GM12801 (cell line): ENCODE results near the gene HNRNPLL.

Experiments used
- TF ChIP-seq, protein P1 (sequence below): IDR thresholded peaks from one replicate; pipeline ENCODE4 v1.5.1; 2011; ENCODE audit warnings: control low read depth; ENCODE audit not compliant: insufficient read length; ENCODE audit errors: extremely low read depth

Gene HNRNPLL

DNA sequence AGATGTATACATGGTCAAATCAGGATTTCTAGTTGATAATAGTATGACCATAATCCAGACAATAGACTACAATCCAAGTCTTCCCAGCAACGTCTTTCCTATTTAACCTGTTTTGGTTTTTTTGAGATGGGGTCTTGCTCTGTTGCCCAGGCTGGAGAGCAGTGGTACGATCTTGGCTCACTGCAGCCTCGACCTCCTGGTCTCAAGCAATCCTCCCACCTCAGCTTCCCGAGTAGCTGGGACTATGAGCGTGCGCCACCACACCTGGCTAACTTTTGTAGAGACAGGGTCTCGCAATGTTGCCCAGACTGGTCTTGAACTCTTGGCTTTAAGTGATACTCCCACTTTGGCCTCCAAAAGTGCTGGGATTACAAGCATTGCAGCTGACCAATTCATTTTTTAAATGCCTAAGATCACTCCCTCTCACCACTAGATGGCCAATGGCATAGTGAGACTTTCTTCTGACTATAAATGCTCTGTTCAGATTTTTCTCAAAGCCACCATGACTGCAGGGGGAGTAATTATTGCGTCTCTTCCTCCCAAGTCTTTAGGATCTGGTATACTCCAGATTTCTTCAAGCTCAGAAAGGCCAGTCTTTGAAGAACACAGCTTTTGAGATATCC, 47.6 kb downstream of the HNRNPLL start:
- TF ChIP-seq, protein P1, sequence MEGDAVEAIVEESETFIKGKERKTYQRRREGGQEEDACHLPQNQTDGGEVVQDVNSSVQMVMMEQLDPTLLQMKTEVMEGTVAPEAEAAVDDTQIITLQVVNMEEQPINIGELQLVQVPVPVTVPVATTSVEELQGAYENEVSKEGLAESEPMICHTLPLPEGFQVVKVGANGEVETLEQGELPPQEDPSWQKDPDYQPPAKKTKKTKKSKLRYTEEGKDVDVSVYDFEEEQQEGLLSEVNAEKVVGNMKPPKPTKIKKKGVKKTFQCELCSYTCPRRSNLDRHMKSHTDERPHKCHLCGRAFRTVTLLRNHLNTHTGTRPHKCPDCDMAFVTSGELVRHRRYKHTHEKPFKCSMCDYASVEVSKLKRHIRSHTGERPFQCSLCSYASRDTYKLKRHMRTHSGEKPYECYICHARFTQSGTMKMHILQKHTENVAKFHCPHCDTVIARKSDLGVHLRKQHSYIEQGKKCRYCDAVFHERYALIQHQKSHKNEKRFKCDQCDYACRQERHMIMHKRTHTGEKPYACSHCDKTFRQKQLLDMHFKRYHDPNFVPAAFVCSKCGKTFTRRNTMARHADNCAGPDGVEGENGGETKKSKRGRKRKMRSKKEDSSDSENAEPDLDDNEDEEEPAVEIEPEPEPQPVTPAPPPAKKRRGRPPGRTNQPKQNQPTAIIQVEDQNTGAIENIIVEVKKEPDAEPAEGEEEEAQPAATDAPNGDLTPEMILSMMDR: no peak

DNA sequence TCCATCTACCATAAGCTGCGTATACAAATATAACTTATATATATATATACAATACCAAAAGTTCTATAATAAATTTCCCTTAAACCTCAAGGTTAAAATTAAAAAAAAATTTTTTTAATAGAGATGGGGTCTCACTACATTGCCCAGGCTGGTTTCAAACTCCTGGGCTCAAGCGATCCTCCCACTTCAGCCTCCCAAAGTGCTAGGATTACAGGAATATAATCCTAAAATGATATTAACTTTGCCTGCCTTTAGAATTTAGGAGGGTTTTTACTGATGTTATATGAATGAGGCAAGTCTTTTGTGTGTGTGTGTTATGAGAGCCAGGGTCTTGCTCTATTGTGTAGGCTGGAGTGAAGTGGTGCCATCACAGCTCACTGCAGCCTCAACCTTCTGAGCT, 49.2 kb downstream of the HNRNPLL start:
- TF ChIP-seq, protein P1: no peak

DNA sequence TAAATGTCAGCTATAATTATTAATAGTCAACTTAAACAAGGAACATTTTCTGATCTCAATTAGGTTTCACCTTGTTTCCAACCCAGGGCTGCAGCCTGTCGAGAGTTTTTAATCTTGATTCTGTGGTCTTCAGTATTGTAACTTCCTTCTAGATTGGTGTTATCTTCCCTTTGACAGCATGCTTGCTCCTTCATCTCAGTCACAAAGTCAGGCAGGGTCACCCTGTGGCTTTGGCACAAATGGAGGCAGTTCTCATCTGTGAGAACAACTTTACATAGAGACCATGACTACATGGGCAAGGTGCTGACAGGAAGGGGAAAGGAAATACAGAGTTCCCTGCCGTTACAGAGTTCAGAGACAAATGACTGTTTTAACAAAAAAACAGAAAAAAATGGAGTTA, 50.5 kb downstream of the HNRNPLL start:
- TF ChIP-seq, protein P1: no peak

DNA sequence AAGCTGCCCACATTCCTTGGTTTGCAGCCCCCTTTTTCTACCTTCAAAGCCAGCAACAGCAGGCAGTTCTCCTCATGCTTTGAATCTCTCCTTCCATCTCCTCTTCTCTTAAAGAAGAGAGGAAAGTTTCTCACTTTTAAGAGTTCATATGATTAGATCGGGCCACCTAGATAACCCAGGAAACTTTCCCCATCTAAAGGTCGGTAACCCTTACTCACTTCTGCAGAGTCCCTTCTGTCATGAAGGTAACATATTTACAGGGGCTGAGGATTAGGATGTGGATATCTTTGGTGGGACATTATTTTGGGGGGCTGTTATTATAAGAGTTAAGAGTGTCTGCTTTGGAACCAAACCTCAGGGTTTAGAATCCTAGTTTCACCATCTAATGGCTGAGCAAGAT, 51.0 kb downstream of the HNRNPLL start:
- TF ChIP-seq, protein P1: no peak

DNA sequence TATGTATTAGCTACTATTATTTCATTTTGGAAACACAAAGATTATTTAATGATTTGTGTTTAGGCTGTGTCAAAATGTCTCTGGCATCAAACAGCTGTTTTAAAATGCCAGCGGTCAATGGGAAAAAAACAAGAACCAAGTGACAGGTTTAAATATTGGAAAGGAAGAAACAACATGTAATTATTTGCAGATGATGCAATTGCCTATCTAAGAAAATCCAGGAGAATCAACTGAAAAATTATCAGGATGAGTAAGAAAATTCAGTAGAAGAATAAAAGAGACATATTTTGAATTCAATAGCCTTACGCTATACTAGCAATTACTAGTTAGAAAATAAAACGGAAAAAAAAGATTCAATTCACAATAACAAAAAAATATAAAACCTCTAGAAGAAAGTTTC, 51.6 kb downstream of the HNRNPLL start:
- TF ChIP-seq, protein P1: no peak

DNA sequence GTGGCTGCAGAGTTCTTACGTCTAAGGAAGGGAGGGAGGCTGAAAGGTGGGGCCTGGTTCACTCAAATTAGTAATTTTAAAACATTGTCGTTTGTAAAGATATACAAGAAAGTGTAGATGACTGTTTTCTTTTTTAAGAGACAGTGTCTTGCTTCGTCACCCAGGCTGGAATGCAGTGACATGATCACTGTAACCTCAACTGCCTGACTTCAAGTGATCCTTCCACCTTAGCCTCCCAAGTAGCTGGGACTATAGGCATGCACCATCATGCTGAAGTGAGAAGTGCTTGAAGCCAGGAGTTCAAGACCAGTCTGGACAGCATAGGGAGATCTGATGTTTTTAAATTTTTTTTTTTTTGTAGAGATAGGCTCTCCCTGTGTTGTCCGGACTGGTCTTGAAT, 52.9 kb downstream of the HNRNPLL start:
- TF ChIP-seq, protein P1: no peak

DNA sequence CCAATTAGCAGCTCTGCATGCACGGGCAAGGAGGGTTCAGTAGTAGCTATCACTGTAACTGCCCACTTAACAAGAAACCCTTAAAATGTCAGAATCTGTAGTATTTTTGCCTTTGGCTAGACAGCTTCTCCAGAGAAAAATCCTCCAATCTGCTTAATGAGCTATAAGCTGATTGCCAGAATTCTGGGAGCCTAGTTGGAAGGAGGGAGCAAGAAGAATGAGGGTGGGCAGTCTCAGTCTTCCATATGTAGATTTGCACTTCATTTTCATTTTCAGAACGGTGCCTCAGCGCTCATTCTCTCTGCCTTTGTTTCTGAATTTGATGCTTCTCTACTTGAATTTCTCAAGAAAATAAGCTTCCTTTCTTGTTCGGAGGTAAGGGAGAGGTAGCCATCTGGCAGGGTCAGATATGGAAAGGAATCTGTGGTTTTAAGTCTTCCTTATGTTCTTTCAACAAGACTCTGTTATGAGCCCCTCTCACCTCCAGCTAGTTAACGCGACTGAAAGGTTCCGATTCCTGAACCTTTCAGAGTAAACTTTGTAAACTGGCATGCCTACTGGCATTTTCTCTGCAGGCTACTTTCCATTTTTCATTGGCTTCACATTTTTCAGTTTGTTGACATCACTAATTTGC, 53.5 kb downstream of the HNRNPLL start:
- TF ChIP-seq, protein P1: no peak

DNA sequence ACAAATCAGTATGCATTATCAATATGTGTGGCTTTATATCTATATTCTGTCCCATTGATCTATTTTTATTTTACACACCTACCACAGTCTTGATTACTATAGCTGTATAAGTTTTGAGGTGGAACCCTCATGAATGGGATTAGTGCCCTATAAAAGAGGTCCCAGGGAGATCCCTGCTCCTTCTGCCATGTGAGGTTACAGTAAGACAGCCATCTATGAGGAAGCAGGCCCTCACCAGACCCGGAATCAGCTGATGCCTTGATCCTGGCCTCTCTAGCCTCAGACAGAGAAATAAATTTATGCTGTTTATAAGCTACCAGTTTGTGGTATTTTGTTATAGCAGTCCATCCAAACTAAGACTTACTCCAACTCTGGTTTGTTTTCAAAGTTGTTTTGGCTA, 54.9 kb downstream of the HNRNPLL start:
- TF ChIP-seq, protein P1: no peak
